Measurements from ENCODE around the gene ZNF580.

The ZNF580 gene

GRCh38 chr19:55650602-55651230 is 9.9 kb downstream of the ZNF580 start:
- H3K9ac ChIP-seq (ENCODE audit: low read length) = no peak overlapping the region
- H3K36me3 ChIP-seq (ENCODE audit: insufficient read depth, low read length) = no peaks in the 10 kb centered on the region
- no peak overlapping the region for H3K4me3 ChIP-seq (ENCODE audit: low read depth in 1 of 2, low read length in 2 of 2)
- peaks cover 20% of the 10 kb centered on the region for H3K4me1 ChIP-seq (ENCODE audit: insufficient read depth, low read length)
- no peak overlapping the region for H3K27ac ChIP-seq (ENCODE audit: low read depth, low read length)
- no peaks in the 10 kb centered on the region for H3K27me3 ChIP-seq (ENCODE audit: control insufficient read depth in 1 of 2, insufficient read depth in 2 of 2, low read length in 2 of 2)
- H3K9me3 ChIP-seq (ENCODE audit: low read length) = no peaks in the 10 kb centered on the region

GRCh38 chr19:55651236-55651635 is 10.4 kb downstream of the ZNF580 start:
- peaks cover 25% of the 10 kb centered on the region for H3K4me1 ChIP-seq (ENCODE audit: insufficient read depth, low read length)
- no peaks in the 10 kb centered on the region for H3K9me3 ChIP-seq (ENCODE audit: low read length)
- H3K27me3 ChIP-seq (ENCODE audit: control insufficient read depth in 1 of 2, insufficient read depth in 2 of 2, low read length in 2 of 2) = no peaks in the 10 kb centered on the region
- H3K36me3 ChIP-seq (ENCODE audit: insufficient read depth, low read length) = no peaks in the 10 kb centered on the region
- H3K27ac ChIP-seq (ENCODE audit: low read depth, low read length) = no peak overlapping the region
- H3K4me3 ChIP-seq (ENCODE audit: low read depth in 1 of 2, low read length in 2 of 2) = no peak overlapping the region
- no peak overlapping the region for H3K9ac ChIP-seq (ENCODE audit: low read length)

GRCh38 chr19:55652311-55653128 is 11.7 kb downstream of the ZNF580 start:
- Histone ChIP-seq H3K27me3 (ENCODE audit: control insufficient read depth in 1 of 2, insufficient read depth in 2 of 2, low read length in 2 of 2) (no peaks in the 10 kb centered on the region), H3K4me1 (ENCODE audit: insufficient read depth, low read length) (peaks cover 31% of the 10 kb centered on the region), H3K4me3 (ENCODE audit: low read depth in 1 of 2, low read length in 2 of 2) (no peak overlapping the region), H3K27ac (ENCODE audit: low read depth, low read length) (no peak overlapping the region), H3K36me3 (ENCODE audit: insufficient read depth, low read length) (no peaks in the 10 kb centered on the region), H3K9ac (ENCODE audit: low read length) (no peak overlapping the region), H3K9me3 (ENCODE audit: low read length) (no peaks in the 10 kb centered on the region)

GRCh38 chr19:55653651-55654322 is 13.0 kb downstream of the ZNF580 start:
- Histone ChIP-seq H3K36me3 (ENCODE audit: insufficient read depth, low read length) (no peaks in the 10 kb centered on the region), H3K27ac (ENCODE audit: low read depth, low read length) (peak overlapping the region; percentile 98), H3K9ac (ENCODE audit: low read length) (peak overlapping the region; percentile 79), H3K4me1 (ENCODE audit: insufficient read depth, low read length) (peaks cover 42% of the 10 kb centered on the region), H3K27me3 (ENCODE audit: control insufficient read depth in 1 of 2, insufficient read depth in 2 of 2, low read length in 2 of 2) (no peaks in the 10 kb centered on the region), H3K9me3 (ENCODE audit: low read length) (no peaks in the 10 kb centered on the region), H3K4me3 (ENCODE audit: low read depth in 1 of 2, low read length in 2 of 2) (peak overlapping the region; percentile 59 to 70)

- Histone ChIP-seq H3K4me1 (ENCODE audit: insufficient read depth, low read length) (peaks cover 39% of the 10 kb centered on the region), H3K36me3 (ENCODE audit: insufficient read depth, low read length) (peaks cover 3% of the 10 kb centered on the region), H3K9ac (ENCODE audit: low read length) (peak overlapping the region; percentile 79), H3K9me3 (ENCODE audit: low read length) (no peaks in the 10 kb centered on the region), H3K4me3 (ENCODE audit: low read depth in 1 of 2, low read length in 2 of 2) (peak overlapping the region; percentile 59 to 70), H3K27ac (ENCODE audit: low read depth, low read length) (peak overlapping the region; percentile 98), H3K27me3 (ENCODE audit: control insufficient read depth in 1 of 2, insufficient read depth in 2 of 2, low read length in 2 of 2) (no peaks in the 10 kb centered on the region)
Observed at GRCh38 chr19:55654323-55654867, 13.6 kb downstream of the ZNF580 start.

- H3K27ac ChIP-seq (ENCODE audit: low read depth, low read length) = peak within 1 kb of the TSS; percentile 98
- H3K36me3 ChIP-seq (ENCODE audit: insufficient read depth, low read length) = peaks cover 9% of the 10 kb centered on the region
- peaks cover 35% of the 10 kb centered on the region for H3K4me1 ChIP-seq (ENCODE audit: insufficient read depth, low read length)
- H3K4me3 ChIP-seq (ENCODE audit: low read depth in 1 of 2, low read length in 2 of 2) = peak within 1 kb of the TSS; percentile 95
- no peaks in the 10 kb centered on the region for H3K27me3 ChIP-seq (ENCODE audit: control insufficient read depth in 1 of 2, insufficient read depth in 2 of 2, low read length in 2 of 2)
- no peaks in the 10 kb centered on the region for H3K9me3 ChIP-seq (ENCODE audit: low read length)
- H3K9ac ChIP-seq (ENCODE audit: low read length) = peak within 1 kb of the TSS; percentile 82
Observed at GRCh38 chr19:55654868-55655647, 14.3 kb downstream of the ZNF580 start, which contains the start of gene U2AF2. Gene U2AF2 (plus strand): TSS chr19:55655035. CDS start chr19:55655105, 70 bp downstream.

- Histone ChIP-seq H3K27ac (ENCODE audit: low read depth, low read length) (peak overlapping the region; percentile 88), H3K9ac (ENCODE audit: low read length) (peak overlapping the region; percentile 82), H3K36me3 (ENCODE audit: insufficient read depth, low read length) (peaks cover 14% of the 10 kb centered on the region), H3K4me3 (ENCODE audit: low read depth in 1 of 2, low read length in 2 of 2) (peak overlapping the region; percentile 95), H3K9me3 (ENCODE audit: low read length) (no peaks in the 10 kb centered on the region), H3K4me1 (ENCODE audit: insufficient read depth, low read length) (peaks cover 35% of the 10 kb centered on the region), H3K27me3 (ENCODE audit: control insufficient read depth in 1 of 2, insufficient read depth in 2 of 2, low read length in 2 of 2) (no peaks in the 10 kb centered on the region)
Observed at GRCh38 chr19:55655648-55656040, 14.8 kb downstream of the ZNF580 start.

- Histone ChIP-seq H3K27ac (ENCODE audit: low read depth, low read length) (no peak overlapping the region), H3K9me3 (ENCODE audit: low read length) (no peaks in the 10 kb centered on the region), H3K36me3 (ENCODE audit: insufficient read depth, low read length) (peaks cover 23% of the 10 kb centered on the region), H3K4me1 (ENCODE audit: insufficient read depth, low read length) (peaks cover 35% of the 10 kb centered on the region), H3K27me3 (ENCODE audit: control insufficient read depth in 1 of 2, insufficient read depth in 2 of 2, low read length in 2 of 2) (no peaks in the 10 kb centered on the region), H3K4me3 (ENCODE audit: low read depth in 1 of 2, low read length in 2 of 2) (peak overlapping the region in 1 of 2 donors; percentile 95), H3K9ac (ENCODE audit: low read length) (peak overlapping the region; percentile 82)
Observed at GRCh38 chr19:55656552-55656951, 15.8 kb downstream of the ZNF580 start.

GRCh38 chr19:55656988-55657747 is 16.4 kb downstream of the ZNF580 start:
- Histone ChIP-seq H3K9me3 (ENCODE audit: low read length) (no peaks in the 10 kb centered on the region), H3K27me3 (ENCODE audit: control insufficient read depth in 1 of 2, insufficient read depth in 2 of 2, low read length in 2 of 2) (no peaks in the 10 kb centered on the region), H3K4me3 (ENCODE audit: low read depth in 1 of 2, low read length in 2 of 2) (peak overlapping the region; percentile 15 to 95), H3K36me3 (ENCODE audit: insufficient read depth, low read length) (peaks cover 29% of the 10 kb centered on the region), H3K9ac (ENCODE audit: low read length) (no peak overlapping the region), H3K4me1 (ENCODE audit: insufficient read depth, low read length) (peaks cover 35% of the 10 kb centered on the region), H3K27ac (ENCODE audit: low read depth, low read length) (no peak overlapping the region)

GRCh38 chr19:55658846-55659459 is 18.2 kb downstream of the ZNF580 start:
- Histone ChIP-seq H3K4me1 (ENCODE audit: insufficient read depth, low read length) (peaks cover 35% of the 10 kb centered on the region), H3K9ac (ENCODE audit: low read length) (no peak overlapping the region)

More at GRCh38 chr19:55658846-55659459, 18.2 kb downstream of the ZNF580 start:
- Histone ChIP-seq H3K27me3 (ENCODE audit: control insufficient read depth in 1 of 2, insufficient read depth in 2 of 2, low read length in 2 of 2) (no peaks in the 10 kb centered on the region), H3K36me3 (ENCODE audit: insufficient read depth, low read length) (peaks cover 46% of the 10 kb centered on the region), H3K4me3 (ENCODE audit: low read depth in 1 of 2, low read length in 2 of 2) (no peak overlapping the region), H3K27ac (ENCODE audit: low read depth, low read length) (no peak overlapping the region), H3K9me3 (ENCODE audit: low read length) (no peaks in the 10 kb centered on the region)

Data from muscle layer of colon (tissue), 2 donors.